Measurements from ENCODE around the gene ATRIP.
A peak's percentile ranks its signal among the peaks of the same experiment; 100 is the strongest.

The ATRIP gene

GRCh38 chr3:48428088-48428571, 18.4 kb upstream of the ATRIP start:
- peak overlapping the region; percentile 96 for H3K27ac ChIP-seq
- TF ChIP-seq CTCF (conservative IDR thresholded peaks at IDR 0.05): no peak

- H3K27ac ChIP-seq: peak overlapping the region; percentile 96
- no peak for TF ChIP-seq CTCF (conservative IDR thresholded peaks at IDR 0.05)
Measured at GRCh38 chr3:48428572-48429316, 17.8 kb upstream of the ATRIP start.

GRCh38 chr3:48429317-48429959, 17.1 kb upstream of the ATRIP start:
- peak overlapping the region; percentile 96 for H3K27ac ChIP-seq
- no peak for TF ChIP-seq CTCF (conservative IDR thresholded peaks at IDR 0.05)

- H3K27ac ChIP-seq: peak within 1 kb of the TSS; percentile 96
- TF ChIP-seq CTCF (conservative IDR thresholded peaks at IDR 0.05): no peak
Measured at GRCh38 chr3:48429960-48430707, 16.4 kb upstream of the ATRIP start, which contains the start of gene PLXNB1. TSS of gene PLXNB1 (minus strand) at chr3:48430086. CDS start at chr3:48424611, 5,475 bp downstream.

- no peak for TF ChIP-seq CTCF (conservative IDR thresholded peaks at IDR 0.05)
- peak overlapping the region; percentile 96 for H3K27ac ChIP-seq
Measured at GRCh38 chr3:48430708-48431101, 15.8 kb upstream of the ATRIP start.

GRCh38 chr3:48431224-48432029, 15.1 kb upstream of the ATRIP start:
- H3K27ac ChIP-seq: peak overlapping the region; percentile 96
- TF ChIP-seq CTCF (conservative IDR thresholded peaks at IDR 0.05): no peak
